Colonic mucosa (tissue), 4 donors: ENCODE data around the gene CD40. TPM values are rescaled to one million over a fixed set of nuclear protein-coding genes. Genes with fewer than 3 reads are reported as not detected.

Experiments
- DNase-seq: peaks from one replicate; pipeline ENCODE4 v3.0.0-alpha.2; 2020
- H3K27ac ChIP-seq: fragments of 200-600 bp; one replicate; pipeline ENCODE4 v1.8.0; 2021
- H3K27me3 ChIP-seq: fragments of 200-600 bp; one replicate; pipeline ENCODE4 v1.8.0; 2021
- H3K36me3 ChIP-seq: fragments of 200-600 bp; one replicate; pipeline ENCODE4 v1.8.0; 2021
- H3K4me1 ChIP-seq: fragments of 200-600 bp; one replicate; pipeline ENCODE4 v1.8.0; 2021; ENCODE audit warnings: mild to moderate bottlenecking
- H3K4me3 ChIP-seq: fragments of 200-600 bp; one replicate; pipeline ENCODE4 v1.8.0; 2021
- H3K9ac ChIP-seq, 2 donors: one replicate each; pipeline ENCODE4 v1.7.0; 2013; ENCODE audit warnings: control low read depth in 2 of 2, low read depth in 2 of 2, low read length in 2 of 2
- H3K9me3 ChIP-seq: fragments of 200-600 bp; one replicate; pipeline ENCODE4 v1.8.0; 2021
- intact Hi-C: fragments of 100-400 bp; cut with DNase I; formaldehyde crosslinking; loops from one replicate; pipeline ENCODE4 v1.14.1; 2022
- total RNA-seq, 2 donors: library from RNA; stranded (reverse); fragmentation: NEBNext Ultra II Directional in 1 of 2; extraction: Animal tissue kit (Norgen Biotek cat#: 25700) in 1 of 2; gene quantifications; one replicate each; pipeline ENCODE4 v1.2.1, GENCODE V29; 2021
- TF ChIP-seq, protein P1 (sequence below): fragments of 200-600 bp; IDR thresholded peaks from one replicate; pipeline ENCODE4 v1.8.0; 2022; ENCODE audit warnings: antibody characterized with exemption, mild to moderate bottlenecking
- donor health status: healthy.
- donor health status: DM: no; HTN: no; CAD: no.
- donor health status: DM: no; HTN: no; CAD: no.

Gene CD40
- total RNA-seq, 2 donors from 2014 or later = 2.8 to 4.4 TPM

DNA sequence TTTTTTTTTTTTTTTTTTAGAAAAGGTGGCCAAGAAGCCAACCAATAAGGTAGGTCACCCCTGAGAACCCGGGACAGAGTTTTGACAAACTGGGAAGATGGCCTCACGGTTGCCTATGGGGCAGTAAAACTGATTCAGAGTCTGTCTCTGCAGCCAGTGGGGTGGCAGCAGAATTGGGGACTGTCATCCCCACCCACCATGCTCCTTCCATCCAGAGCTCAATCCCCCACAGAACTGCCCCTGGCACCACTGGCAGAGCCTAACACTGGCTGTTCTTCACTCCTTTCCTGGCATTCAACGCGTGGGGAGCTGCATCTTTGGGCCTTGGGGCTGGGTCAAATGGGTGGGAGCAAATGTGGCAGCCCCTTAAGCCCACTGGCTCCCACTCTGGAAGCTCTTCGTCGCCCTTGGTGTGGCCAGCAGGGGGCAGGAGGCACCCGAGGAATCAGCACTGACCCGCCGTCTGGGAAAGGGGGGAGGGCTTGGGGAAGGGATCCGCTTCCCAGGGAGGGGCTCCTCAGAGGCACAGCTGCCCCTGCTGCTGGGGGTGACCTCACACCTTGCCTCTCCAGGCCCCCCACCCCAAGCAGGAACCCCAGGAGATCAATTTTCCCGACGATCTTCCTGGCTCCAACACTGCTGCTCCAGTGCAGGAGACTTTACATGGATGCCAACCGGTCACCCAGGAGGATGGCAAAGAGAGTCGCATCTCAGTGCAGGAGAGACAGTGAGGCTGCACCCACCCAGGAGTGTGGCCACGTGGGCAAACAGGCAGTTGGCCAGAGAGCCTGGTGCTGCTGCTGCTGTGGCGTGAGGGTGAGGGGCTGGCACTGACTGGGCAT lies 10.4 kb downstream of the CD40 start:
- no peak overlapping the region for H3K4me3 ChIP-seq
- no peaks in the 10 kb centered on the region for H3K9me3 ChIP-seq
- no peaks in the 10 kb centered on the region for H3K27me3 ChIP-seq
- intact Hi-C loops = no loop called here
- no peak overlapping the region for H3K9ac ChIP-seq
- no peak overlapping the region for H3K27ac ChIP-seq
- TF ChIP-seq, protein P1, sequence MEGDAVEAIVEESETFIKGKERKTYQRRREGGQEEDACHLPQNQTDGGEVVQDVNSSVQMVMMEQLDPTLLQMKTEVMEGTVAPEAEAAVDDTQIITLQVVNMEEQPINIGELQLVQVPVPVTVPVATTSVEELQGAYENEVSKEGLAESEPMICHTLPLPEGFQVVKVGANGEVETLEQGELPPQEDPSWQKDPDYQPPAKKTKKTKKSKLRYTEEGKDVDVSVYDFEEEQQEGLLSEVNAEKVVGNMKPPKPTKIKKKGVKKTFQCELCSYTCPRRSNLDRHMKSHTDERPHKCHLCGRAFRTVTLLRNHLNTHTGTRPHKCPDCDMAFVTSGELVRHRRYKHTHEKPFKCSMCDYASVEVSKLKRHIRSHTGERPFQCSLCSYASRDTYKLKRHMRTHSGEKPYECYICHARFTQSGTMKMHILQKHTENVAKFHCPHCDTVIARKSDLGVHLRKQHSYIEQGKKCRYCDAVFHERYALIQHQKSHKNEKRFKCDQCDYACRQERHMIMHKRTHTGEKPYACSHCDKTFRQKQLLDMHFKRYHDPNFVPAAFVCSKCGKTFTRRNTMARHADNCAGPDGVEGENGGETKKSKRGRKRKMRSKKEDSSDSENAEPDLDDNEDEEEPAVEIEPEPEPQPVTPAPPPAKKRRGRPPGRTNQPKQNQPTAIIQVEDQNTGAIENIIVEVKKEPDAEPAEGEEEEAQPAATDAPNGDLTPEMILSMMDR = peak; percentile 32
- H3K4me1 ChIP-seq = no peaks in the 10 kb centered on the region
- DNase-seq = no peak
- no peaks in the 10 kb centered on the region for H3K36me3 ChIP-seq

DNA sequence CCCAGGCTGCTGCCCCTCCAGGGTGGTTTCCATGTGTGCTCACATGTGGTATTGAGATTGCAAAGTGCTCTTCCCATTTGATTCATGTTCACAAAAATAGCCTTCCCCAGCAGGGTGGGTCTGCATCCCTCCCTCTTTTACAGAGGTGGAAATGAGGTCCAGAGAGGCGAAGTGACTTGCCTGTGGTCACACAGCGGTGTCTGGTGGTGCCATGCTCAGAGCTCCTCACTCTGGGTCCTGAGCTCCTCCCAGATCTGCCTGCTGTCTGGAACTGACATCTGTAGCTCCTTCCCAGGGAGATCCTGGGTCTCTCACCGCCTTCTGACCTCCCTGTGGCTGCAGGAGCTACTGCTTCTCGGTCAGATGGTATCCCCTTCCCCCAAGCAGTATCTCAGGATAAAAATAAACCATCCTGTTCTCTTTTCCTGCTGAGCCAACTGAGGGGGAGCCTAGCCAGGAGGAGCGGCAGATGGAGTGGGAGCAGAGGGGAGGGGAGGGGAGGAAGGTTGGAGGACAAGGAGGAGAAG lies 11.9 kb downstream of the CD40 start:
- TF ChIP-seq, protein P1 = no peak
- Histone ChIP-seq H3K9me3 (no peaks in the 10 kb centered on the region), H3K36me3 (no peaks in the 10 kb centered on the region), H3K27me3 (no peaks in the 10 kb centered on the region), H3K4me3 (no peak overlapping the region), H3K4me1 (no peaks in the 10 kb centered on the region), H3K9ac (no peak overlapping the region), H3K27ac (no peak overlapping the region)
- intact Hi-C loops = loop anchor here (10.0 kb wide), 1 partner anchor 215 kb away; no protein-coding TSS in a partner anchor
- DNase-seq = no peak

DNA sequence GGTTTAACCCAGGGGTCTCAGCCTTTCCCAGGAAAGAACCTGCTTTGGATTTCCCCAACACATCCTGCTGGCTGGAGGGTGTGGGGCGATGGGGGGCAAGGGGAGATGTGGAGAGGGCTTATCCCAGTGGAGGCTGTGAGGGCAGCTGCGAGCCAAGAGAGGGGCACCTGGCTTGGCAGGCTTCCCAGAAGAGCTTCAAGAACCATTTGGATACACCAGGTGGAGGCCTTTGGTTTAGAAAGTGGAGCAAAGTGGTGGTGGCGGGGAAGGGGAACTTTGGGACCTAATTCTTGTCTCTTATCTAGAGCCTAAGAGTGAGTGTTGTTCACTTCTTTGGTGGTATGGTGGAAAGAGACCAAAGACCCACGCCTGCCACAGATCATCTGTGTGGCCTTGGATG lies 12.4 kb downstream of the CD40 start:
- no peak overlapping the region for H3K27ac ChIP-seq
- intact Hi-C loops = loop anchor here (10.0 kb wide), 1 partner anchor 214 kb away; no protein-coding TSS in a partner anchor

DNA sequence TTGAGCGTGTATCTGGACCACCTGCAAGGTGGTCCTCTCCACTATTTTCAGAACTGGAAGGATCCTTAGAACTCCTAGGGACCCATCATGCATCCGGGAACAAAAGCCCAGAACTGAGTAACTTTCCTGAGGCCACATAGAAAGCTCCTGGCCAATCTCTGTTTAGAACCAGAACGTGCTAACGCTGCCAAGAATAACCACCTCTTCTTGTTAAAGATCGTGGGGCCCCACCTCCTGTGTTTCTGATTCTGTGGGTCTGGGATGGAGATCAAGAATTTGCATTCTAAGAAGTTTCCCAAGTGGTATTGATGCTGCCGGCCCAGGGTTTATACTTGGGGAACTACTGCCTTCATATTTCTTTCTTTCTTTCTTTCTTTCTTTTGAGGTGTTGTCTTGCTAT lies 13.3 kb downstream of the CD40 start:
- intact Hi-C loops = loop anchor here (10.0 kb wide), 1 partner anchor 213 kb away; no protein-coding TSS in a partner anchor
- Histone ChIP-seq H3K9me3 (no peaks in the 10 kb centered on the region), H3K36me3 (no peaks in the 10 kb centered on the region), H3K27ac (no peak overlapping the region), H3K9ac (no peak overlapping the region), H3K4me3 (no peak overlapping the region), H3K4me1 (no peaks in the 10 kb centered on the region), H3K27me3 (no peaks in the 10 kb centered on the region)
- DNase-seq = no peak
- TF ChIP-seq, protein P1 = no peak

More for the DNA sequence above, 12.4 kb downstream of the CD40 start:
- no peaks in the 10 kb centered on the region for H3K36me3 ChIP-seq
- TF ChIP-seq, protein P1 = no peak
- no peak overlapping the region for H3K4me3 ChIP-seq
- H3K4me1 ChIP-seq = no peaks in the 10 kb centered on the region
- no peaks in the 10 kb centered on the region for H3K9me3 ChIP-seq
- H3K9ac ChIP-seq = no peak overlapping the region
- no peak for DNase-seq
- H3K27me3 ChIP-seq = no peaks in the 10 kb centered on the region

DNA sequence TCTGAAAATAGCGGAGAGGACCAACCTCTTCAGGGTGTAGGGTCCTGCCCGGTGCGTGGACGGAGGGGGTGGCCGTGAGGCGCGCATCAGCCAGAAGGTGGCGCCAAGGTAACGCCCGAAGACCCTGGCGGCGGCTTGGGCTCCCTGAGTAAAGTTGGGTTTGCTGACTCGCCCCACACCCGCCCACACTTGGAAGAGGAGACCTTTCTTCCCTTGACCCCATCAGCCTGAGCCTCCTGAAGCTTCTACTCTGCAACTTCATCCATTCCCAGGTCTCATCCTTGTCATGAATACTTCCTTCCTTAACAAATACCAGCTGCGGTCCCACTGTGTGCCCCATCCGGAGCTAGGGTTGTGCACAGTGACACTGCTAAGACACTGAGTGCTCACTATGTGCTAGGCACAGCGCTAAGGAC lies 14.6 kb downstream of the CD40 start:
- H3K4me3 ChIP-seq = no peak overlapping the region
- TF ChIP-seq, protein P1 = peak; percentile 76
- no peaks in the 10 kb centered on the region for H3K27me3 ChIP-seq
- intact Hi-C loops = loop anchor here (2.0 to 10.0 kb wide), 2 partner anchors 212 to 280 kb away; no protein-coding TSS in a partner anchor
- H3K4me1 ChIP-seq = no peaks in the 10 kb centered on the region
- no peaks in the 10 kb centered on the region for H3K9me3 ChIP-seq
- no peaks in the 10 kb centered on the region for H3K36me3 ChIP-seq
- DNase-seq = peak; percentile 47
- H3K27ac ChIP-seq = no peak overlapping the region
- H3K9ac ChIP-seq = no peak overlapping the region
